ENCODE measurements around the gene KRTAP5-2. TPM values are rescaled to one million over a fixed set of nuclear protein-coding genes. Genes with fewer than 3 reads are reported as not detected.
A peak's percentile ranks its signal among the peaks of the same experiment; 100 is the strongest.

Gene KRTAP5-2
- total and polyA plus RNA-seq, 3 experiments from 2014 or later: 0.46 TPM; not detected in 2

DNA sequence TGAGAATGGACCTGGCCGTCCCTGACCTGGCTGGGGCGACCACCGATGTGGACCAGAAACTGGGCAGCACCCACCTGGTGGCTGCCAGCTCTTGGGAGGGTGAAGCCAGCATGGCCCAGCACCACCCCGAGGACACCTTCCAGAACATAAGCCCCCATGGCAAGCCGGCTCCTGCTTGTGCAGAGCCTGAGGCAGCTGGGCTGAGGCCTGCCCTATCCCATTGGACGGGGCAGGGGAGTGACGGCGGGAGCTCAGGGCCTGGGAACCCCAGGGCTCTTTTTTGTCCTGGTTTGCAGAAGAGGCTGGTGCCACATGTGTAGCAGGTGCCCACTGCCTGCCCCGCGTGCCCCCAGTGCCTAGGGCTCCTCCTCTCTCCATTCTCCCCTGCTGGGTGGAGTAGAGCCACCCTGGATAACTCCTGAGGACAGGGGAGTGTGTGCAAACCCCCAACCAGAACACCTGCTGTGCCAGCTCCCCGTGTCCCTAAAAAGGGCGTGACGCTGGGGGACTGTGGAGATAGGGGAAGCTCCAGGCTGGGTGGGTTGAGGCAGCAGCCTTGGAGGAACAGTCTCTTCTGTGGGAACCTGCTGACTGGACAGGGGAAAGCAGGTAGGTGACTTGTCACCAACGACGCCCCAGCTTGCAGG lies 38.0 kb downstream of the KRTAP5-2 start:
- H3K27ac ChIP-seq (ENCODE audit: low read depth, low read length): no peak overlapping the region
- no peak overlapping the region for H3K4me3 ChIP-seq (ENCODE audit: low read length)
- H3K4me1 ChIP-seq (ENCODE audit: insufficient read depth, low read length): no peaks in the 10 kb centered on the region
- no peaks in the 10 kb centered on the region for H3K36me3 ChIP-seq (ENCODE audit: insufficient read depth, low read length)
- no peaks in the 10 kb centered on the region for H3K27me3 ChIP-seq (ENCODE audit: insufficient read depth, low read length, poor library complexity, severe bottlenecking)
- Mint-ChIP-seq H3K4me3 (no peak overlapping the region), H3K4me1 (no peaks in the 10 kb centered on the region), H3K27ac (peak overlapping the region in 1 of 8 donors; percentile 63), H3K9me3 (peaks cover 0 to 2% (median 0%) of the 10 kb centered on the region in 5 donors), H3K27me3 (peaks cover 0 to 7% of the 10 kb centered on the region in 2 donors), H3K36me3 (peaks cover 0 to 34% (median 2%) of the 10 kb centered on the region in 3 donors)
- H3K9me3 ChIP-seq (ENCODE audit: low read length): no peaks in the 10 kb centered on the region
- DNase-seq: no peak
- ChIA-PET POLR2A (no interaction called here), CTCF (interaction anchor here (1.2 to 1.9 kb wide), 2 partner anchors 13 to 14 kb away, joined by 3 to 6 read pairs; no protein-coding TSS in a partner anchor)

DNA sequence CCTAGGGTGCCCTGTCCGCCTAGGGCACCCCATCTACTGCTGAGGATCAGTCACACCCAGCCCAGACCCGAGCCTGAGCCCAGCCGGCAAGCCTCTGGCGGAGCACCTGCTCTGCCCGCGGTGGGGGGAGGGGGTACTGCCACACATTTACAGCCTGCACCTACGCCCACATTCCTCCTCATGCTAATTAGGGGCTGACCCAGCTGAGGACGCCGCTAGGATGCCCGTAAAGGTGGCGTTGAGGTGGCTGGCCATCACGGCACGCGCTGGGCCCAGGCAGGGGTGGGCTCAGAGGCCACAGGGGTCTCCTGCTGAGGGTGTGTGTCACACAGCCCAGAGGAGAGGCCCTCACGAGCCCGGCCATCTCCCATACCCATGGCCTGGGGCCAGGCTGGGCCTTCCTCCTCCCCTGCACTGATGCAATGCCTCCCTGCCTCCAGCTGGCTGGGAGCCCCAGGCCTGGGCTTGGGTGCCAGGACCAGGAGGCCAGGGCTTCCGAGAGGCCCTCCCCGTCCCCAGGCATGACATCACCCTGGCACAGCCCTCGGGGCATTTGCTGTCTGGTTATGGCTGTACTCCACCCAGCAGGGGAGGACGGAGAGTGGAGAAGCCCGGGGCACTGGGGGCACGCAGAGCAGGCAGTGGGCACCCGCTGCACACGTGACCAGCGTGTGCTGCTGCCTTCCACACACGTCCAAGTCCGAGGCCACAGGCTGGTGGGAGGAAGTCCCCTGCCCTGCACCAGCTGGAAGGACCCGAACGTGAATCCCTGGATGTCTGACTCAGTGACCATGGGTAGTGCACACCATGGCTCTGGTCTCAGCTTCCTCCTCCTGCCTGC lies 38.8 kb downstream of the KRTAP5-2 start:
- Mint-ChIP-seq H3K27me3 (peaks cover 0 to 7% of the 10 kb centered on the region in 2 donors), H3K4me3 (peak overlapping the region in 1 of 7 donors; percentile 4), H3K27ac (peak overlapping the region in 2 of 8 donors; percentile 11 to 63), H3K9me3 (no peaks in the 10 kb centered on the region), H3K36me3 (peaks cover 0 to 32% (median 2%) of the 10 kb centered on the region in 3 donors), H3K4me1 (no peaks in the 10 kb centered on the region)
- Histone ChIP-seq H3K4me3 (ENCODE audit: low read length) (no peak overlapping the region), H3K27me3 (ENCODE audit: insufficient read depth, low read length, poor library complexity, severe bottlenecking) (no peaks in the 10 kb centered on the region), H3K9me3 (ENCODE audit: low read length) (no peaks in the 10 kb centered on the region), H3K36me3 (ENCODE audit: insufficient read depth, low read length) (no peaks in the 10 kb centered on the region), H3K4me1 (ENCODE audit: insufficient read depth, low read length) (no peaks in the 10 kb centered on the region), H3K27ac (ENCODE audit: low read depth, low read length) (no peak overlapping the region)
- DNase-seq: peak in 1 of 5 donors; percentile 6
- ChIA-PET POLR2A (no interaction called here), CTCF (interaction anchor here (1.2 to 1.9 kb wide), 2 partner anchors 15 kb away, joined by 4 to 6 read pairs; no protein-coding TSS in a partner anchor)

- H3K4me1 Mint-ChIP-seq: no peaks in the 10 kb centered on the region
- H3K27ac ChIP-seq (ENCODE audit: low read depth, low read length): no peak overlapping the region
- H3K27me3 Mint-ChIP-seq: peaks cover 0 to 10% of the 10 kb centered on the region in 2 donors
- POLR2A ChIA-PET: no interaction called here
- H3K9me3 ChIP-seq (ENCODE audit: low read length): no peaks in the 10 kb centered on the region
- H3K4me3 ChIP-seq (ENCODE audit: low read length): no peak overlapping the region
- H3K36me3 ChIP-seq (ENCODE audit: insufficient read depth, low read length): no peaks in the 10 kb centered on the region
- no peak overlapping the region for H3K4me3 Mint-ChIP-seq
- CTCF ChIA-PET: interaction anchor here (0.7 to 1.2 kb wide), 2 partner anchors 13 to 16 kb away, joined by 3 to 4 read pairs; no protein-coding TSS in a partner anchor
- no peaks in the 10 kb centered on the region for H3K27me3 ChIP-seq (ENCODE audit: insufficient read depth, low read length, poor library complexity, severe bottlenecking)
- no peaks in the 10 kb centered on the region for H3K4me1 ChIP-seq (ENCODE audit: insufficient read depth, low read length)
- H3K9me3 Mint-ChIP-seq: no peaks in the 10 kb centered on the region
- peak overlapping the region in 2 of 8 donors; percentile 11 to 82 for H3K27ac Mint-ChIP-seq
- H3K36me3 Mint-ChIP-seq: peaks cover 0 to 29% (median 2%) of the 10 kb centered on the region in 3 donors
- DNase-seq: no peak
Measured at GRCh38 chr11:1558775-1559110, 39.4 kb downstream of the KRTAP5-2 start.

DNA sequence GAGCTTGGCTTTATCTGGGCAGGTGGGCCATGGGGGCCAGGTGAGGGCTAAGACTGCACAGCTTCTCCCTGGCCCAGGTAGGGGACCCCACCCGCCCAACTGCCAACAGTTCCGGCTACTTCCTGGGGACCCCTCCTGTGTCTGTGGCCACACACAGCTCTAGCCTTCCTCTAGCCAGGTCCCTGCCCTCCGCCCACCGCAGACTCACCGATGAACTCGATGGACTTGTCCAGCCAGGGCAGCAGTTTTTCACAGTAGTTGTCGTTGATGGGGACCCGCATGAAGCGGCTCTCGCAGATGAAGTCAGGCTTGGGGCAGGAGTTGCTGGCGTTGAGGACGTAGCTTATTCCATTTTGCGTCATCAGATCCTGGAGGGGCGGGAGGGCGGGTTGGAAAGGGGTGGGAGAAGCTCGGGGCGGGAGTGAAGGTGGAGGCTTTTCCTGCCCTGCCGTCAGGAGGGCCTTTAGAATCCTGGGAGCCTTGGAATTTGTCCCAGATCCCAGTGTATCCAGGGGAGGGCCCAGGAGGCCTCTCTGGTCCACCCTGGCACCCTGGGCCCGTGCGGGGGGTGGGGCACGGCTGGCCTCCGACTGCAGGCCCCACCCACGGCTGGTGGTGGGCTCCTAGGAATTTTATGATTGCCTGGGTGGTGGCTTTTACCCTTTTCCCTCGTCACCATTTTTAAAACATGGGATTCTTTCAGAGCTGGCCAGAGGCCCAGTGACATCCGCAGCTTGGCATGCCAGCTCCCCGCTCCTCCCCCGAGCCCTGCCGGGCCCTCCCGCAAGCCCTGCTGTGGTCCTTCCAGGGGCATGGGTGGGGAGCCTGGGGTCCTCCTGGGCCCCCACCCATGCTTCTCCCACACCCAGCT lies 40.0 kb downstream of the KRTAP5-2 start:
- ChIA-PET POLR2A (no interaction called here), CTCF (interaction anchor here (0.5 to 1.2 kb wide), 3 partner anchors 12 to 17 kb away, joined by 3 to 4 read pairs (median 3); no protein-coding TSS in a partner anchor)
- peaks cover 0 to 11% of the 10 kb centered on the region in 2 donors for H3K27me3 Mint-ChIP-seq
- H3K4me3 Mint-ChIP-seq: no peak overlapping the region
- H3K27ac Mint-ChIP-seq: peak overlapping the region in 1 of 8 donors; percentile 89
- DNase-seq: peak in 1 of 5 donors; percentile 5
- H3K36me3 Mint-ChIP-seq: peaks cover 0 to 27% (median 2%) of the 10 kb centered on the region in 3 donors
- H3K9me3 Mint-ChIP-seq: no peaks in the 10 kb centered on the region
- H3K4me1 ChIP-seq (ENCODE audit: insufficient read depth, low read length): no peaks in the 10 kb centered on the region
- no peaks in the 10 kb centered on the region for H3K9me3 ChIP-seq (ENCODE audit: low read length)
- H3K27ac ChIP-seq (ENCODE audit: low read depth, low read length): no peak overlapping the region
- no peaks in the 10 kb centered on the region for H3K27me3 ChIP-seq (ENCODE audit: insufficient read depth, low read length, poor library complexity, severe bottlenecking)
- no peaks in the 10 kb centered on the region for H3K4me1 Mint-ChIP-seq
- no peaks in the 10 kb centered on the region for H3K36me3 ChIP-seq (ENCODE audit: insufficient read depth, low read length)
- H3K4me3 ChIP-seq (ENCODE audit: low read length): no peak overlapping the region

DNA sequence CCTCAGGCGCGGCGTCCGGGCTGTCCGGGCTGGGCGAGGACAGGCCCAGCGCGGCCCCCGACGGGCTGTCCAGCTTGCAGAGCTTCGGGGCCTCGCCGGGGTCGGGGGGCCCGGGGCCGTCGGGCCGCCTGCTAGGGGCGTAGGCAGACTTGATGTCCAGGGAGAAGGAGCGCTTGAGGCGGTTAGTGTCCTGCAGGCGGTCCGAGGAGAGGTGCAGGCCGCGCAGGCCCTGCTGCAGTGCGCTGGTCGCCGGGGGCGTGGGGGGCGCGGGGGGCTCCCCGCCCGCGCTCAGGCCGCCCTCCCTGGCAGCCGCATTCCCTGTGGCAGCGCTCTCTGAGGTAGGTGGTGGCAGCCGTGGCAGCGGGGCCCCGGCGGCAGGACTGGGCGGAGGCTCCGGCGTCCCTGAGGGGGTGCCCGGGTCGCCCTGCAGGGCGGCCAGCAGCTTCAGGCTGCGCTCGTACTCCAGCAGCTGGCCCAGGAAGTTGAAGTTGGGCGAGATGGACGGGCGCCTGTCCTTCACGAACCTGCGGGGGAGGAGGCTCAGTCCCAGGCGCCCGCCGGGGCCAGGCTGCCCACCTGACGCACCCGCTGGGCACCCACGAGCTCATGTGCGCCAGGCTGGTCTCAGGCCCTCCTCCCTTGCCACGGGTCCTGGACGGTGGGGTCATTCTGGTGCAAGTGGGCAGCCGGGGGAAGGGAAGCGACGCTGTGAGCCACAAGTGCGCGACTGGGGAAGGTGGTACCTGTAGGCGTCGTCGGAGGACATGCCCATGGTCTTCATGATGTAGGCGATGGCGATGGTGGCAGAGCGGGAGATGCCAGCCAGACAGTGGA lies 40.8 kb downstream of the KRTAP5-2 start:
- Histone ChIP-seq H3K27ac (ENCODE audit: low read depth, low read length) (no peak overlapping the region), H3K9me3 (ENCODE audit: low read length) (no peaks in the 10 kb centered on the region), H3K36me3 (ENCODE audit: insufficient read depth, low read length) (no peaks in the 10 kb centered on the region), H3K4me1 (ENCODE audit: insufficient read depth, low read length) (no peaks in the 10 kb centered on the region), H3K4me3 (ENCODE audit: low read length) (no peak overlapping the region), H3K27me3 (ENCODE audit: insufficient read depth, low read length, poor library complexity, severe bottlenecking) (no peaks in the 10 kb centered on the region)
- Mint-ChIP-seq H3K4me3 (peak overlapping the region in 1 of 7 donors; percentile 56), H3K4me1 (no peaks in the 10 kb centered on the region), H3K27me3 (peaks cover 0 to 10% of the 10 kb centered on the region in 2 donors), H3K9me3 (no peaks in the 10 kb centered on the region), H3K36me3 (peaks cover 0 to 22% (median 0%) of the 10 kb centered on the region in 3 donors), H3K27ac (peak overlapping the region in 2 of 8 donors; percentile 50 to 89)
- POLR2A ChIA-PET: no interaction called here
- CTCF ChIA-PET: interaction anchor here (0.5 kb wide), 1 partner anchor 11 kb away, joined by 3 read pairs; no protein-coding TSS in a partner anchor
- peak in 1 of 5 donors; percentile 5 for DNase-seq

GRCh38 chr11:1556278-1556902 lies 41.7 kb downstream of the KRTAP5-2 start:
- Mint-ChIP-seq H3K4me3 (no peak overlapping the region), H3K27me3 (peaks cover 0 to 9% of the 10 kb centered on the region in 2 donors), H3K36me3 (peaks cover 0 to 18% (median 0%) of the 10 kb centered on the region in 3 donors), H3K9me3 (no peaks in the 10 kb centered on the region), H3K27ac (no peak overlapping the region), H3K4me1 (no peaks in the 10 kb centered on the region)
- Histone ChIP-seq H3K27me3 (ENCODE audit: insufficient read depth, low read length, poor library complexity, severe bottlenecking) (no peaks in the 10 kb centered on the region), H3K9me3 (ENCODE audit: low read length) (no peaks in the 10 kb centered on the region), H3K27ac (ENCODE audit: low read depth, low read length) (no peak overlapping the region), H3K4me1 (ENCODE audit: insufficient read depth, low read length) (no peaks in the 10 kb centered on the region), H3K36me3 (ENCODE audit: insufficient read depth, low read length) (no peaks in the 10 kb centered on the region), H3K4me3 (ENCODE audit: low read length) (no peak overlapping the region)
- ChIA-PET CTCF (interaction anchor here (0.9 kb wide), 2 partner anchors 9 to 10 kb away, joined by 3 to 4 read pairs; no protein-coding TSS in a partner anchor), POLR2A (no interaction called here)
- no peak for DNase-seq
